ENCODE results near the gene GASK1B. TPM values are rescaled to one million over a fixed set of nuclear protein-coding genes. Genes with fewer than 3 reads are reported as not detected.

Gene GASK1B
- total RNA-seq, 1 donor from 2014 or later: 61.9 TPM

DNA sequence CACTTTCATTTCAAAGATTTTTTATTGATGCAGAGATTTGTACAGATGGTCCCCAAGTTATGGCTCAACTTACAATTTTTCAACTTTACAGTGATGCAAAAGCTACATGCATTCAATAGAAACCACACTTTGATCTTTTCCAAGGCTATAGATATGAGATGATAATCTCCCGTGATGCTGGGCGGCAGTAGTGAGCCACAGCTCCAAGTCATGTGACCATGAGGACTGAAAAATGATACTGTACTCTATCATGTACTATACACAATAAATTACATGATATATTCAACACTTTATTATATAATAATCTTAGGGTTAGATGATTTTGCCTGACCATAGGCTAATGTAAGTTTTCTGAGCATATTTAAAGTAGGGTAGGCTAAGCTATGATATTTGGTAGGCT is 14.0 kb upstream of the GASK1B start:
- no peak for TF ChIP-seq CTCF (IDR thresholded peaks at IDR 0.05; ENCODE audit: borderline replicate concordance)
- no peak for DNase-seq
- H3K4me1 ChIP-seq: no peaks in the 10 kb centered on the region
- H3K27me3 ChIP-seq (ENCODE audit: low read depth): no peaks in the 10 kb centered on the region
- peaks cover 31% of the 10 kb centered on the region for H3K36me3 ChIP-seq
- H3K27ac ChIP-seq (replicated peaks): no peak overlapping the region
- no peak overlapping the region for H3K4me3 ChIP-seq
- intact Hi-C loops (cut with micrococcal nuclease): no loop called here
- no peaks in the 10 kb centered on the region for H3K9me3 ChIP-seq (replicated peaks)

GRCh38 chr4:158182736-158183135 is 9.9 kb upstream of the GASK1B start:
- H3K27me3 ChIP-seq (ENCODE audit: low read depth): no peaks in the 10 kb centered on the region
- H3K4me1 ChIP-seq: peaks cover 14% of the 10 kb centered on the region
- H3K36me3 ChIP-seq: peaks cover 33% of the 10 kb centered on the region
- TF ChIP-seq CTCF (IDR thresholded peaks at IDR 0.05; ENCODE audit: borderline replicate concordance): no peak
- H3K9me3 ChIP-seq (replicated peaks): no peaks in the 10 kb centered on the region
- no peak overlapping the region for H3K27ac ChIP-seq (replicated peaks)
- H3K4me3 ChIP-seq: no peak overlapping the region
- intact Hi-C loops (cut with micrococcal nuclease): no loop called here
- DNase-seq: no peak

GRCh38 chr4:158181906-158182305 is 9.1 kb upstream of the GASK1B start:
- no peak overlapping the region for H3K4me3 ChIP-seq
- DNase-seq: no peak
- no peaks in the 10 kb centered on the region for H3K27me3 ChIP-seq (ENCODE audit: low read depth)
- H3K36me3 ChIP-seq: peaks cover 27% of the 10 kb centered on the region
- H3K4me1 ChIP-seq: peaks cover 20% of the 10 kb centered on the region
- TF ChIP-seq CTCF (IDR thresholded peaks at IDR 0.05; ENCODE audit: borderline replicate concordance): no peak
- H3K27ac ChIP-seq (replicated peaks): no peak overlapping the region
- intact Hi-C loops (cut with micrococcal nuclease): no loop called here
- no peaks in the 10 kb centered on the region for H3K9me3 ChIP-seq (replicated peaks)

DNA sequence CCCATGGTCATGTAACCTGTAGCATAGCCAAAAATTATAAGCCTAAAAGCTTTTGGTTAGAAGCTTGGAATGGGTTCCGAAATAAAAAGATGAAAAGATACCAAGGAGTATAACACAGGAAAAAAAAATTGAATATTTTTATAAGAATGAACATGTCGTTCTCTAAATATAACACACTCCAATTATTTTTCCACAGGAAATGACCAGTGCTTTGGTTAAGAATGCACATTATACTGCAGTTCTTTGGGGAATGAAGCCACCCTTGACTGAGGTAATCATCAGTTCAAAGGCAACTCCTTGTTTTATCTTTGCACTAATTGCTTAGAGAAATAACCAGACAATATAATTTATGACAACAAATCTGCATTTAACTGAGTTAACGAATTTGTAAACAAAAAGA is 6.6 kb upstream of the GASK1B start:
- no peak overlapping the region for H3K4me3 ChIP-seq
- no peaks in the 10 kb centered on the region for H3K27me3 ChIP-seq (ENCODE audit: low read depth)
- no peak for TF ChIP-seq CTCF (IDR thresholded peaks at IDR 0.05; ENCODE audit: borderline replicate concordance)
- no peaks in the 10 kb centered on the region for H3K9me3 ChIP-seq (replicated peaks)
- peak overlapping the region; percentile 28 for H3K27ac ChIP-seq (replicated peaks)
- DNase-seq: no peak
- peaks cover 45% of the 10 kb centered on the region for H3K4me1 ChIP-seq
- intact Hi-C loops (cut with micrococcal nuclease): no loop called here
- peaks cover 19% of the 10 kb centered on the region for H3K36me3 ChIP-seq

- no peak for DNase-seq
- TF ChIP-seq CTCF (IDR thresholded peaks at IDR 0.05; ENCODE audit: borderline replicate concordance): no peak
- no peak overlapping the region for H3K4me3 ChIP-seq
- peaks cover 19% of the 10 kb centered on the region for H3K36me3 ChIP-seq
- H3K9me3 ChIP-seq (replicated peaks): no peaks in the 10 kb centered on the region
- peaks cover 70% of the 10 kb centered on the region for H3K4me1 ChIP-seq
- H3K27ac ChIP-seq (replicated peaks): peak overlapping the region; percentile 27
- intact Hi-C loops (cut with micrococcal nuclease): no loop called here
- no peaks in the 10 kb centered on the region for H3K27me3 ChIP-seq (ENCODE audit: low read depth)
These were observed 4.0 kb upstream of the GASK1B start for GRCh38 chr4:158176776-158177175.

GRCh38 chr4:158176108-158176507 is 3.3 kb upstream of the GASK1B start:
- H3K4me1 ChIP-seq: peaks cover 75% of the 10 kb centered on the region
- intact Hi-C loops (cut with micrococcal nuclease): no loop called here

More at GRCh38 chr4:158176108-158176507, 3.3 kb upstream of the GASK1B start:
- Histone ChIP-seq H3K27ac (replicated peaks) (peak overlapping the region; percentile 27), H3K36me3 (peaks cover 19% of the 10 kb centered on the region), H3K9me3 (replicated peaks) (no peaks in the 10 kb centered on the region), H3K4me3 (no peak overlapping the region), H3K27me3 (ENCODE audit: low read depth) (no peaks in the 10 kb centered on the region)
- no peak for DNase-seq
- no peak for TF ChIP-seq CTCF (IDR thresholded peaks at IDR 0.05; ENCODE audit: borderline replicate concordance)
